Measurements from ENCODE around the gene IRAK2.

- TF ChIP-seq POLR2A (IDR thresholded peaks at IDR 0.05) (no peak), CTCF (IDR thresholded peaks at IDR 0.05) (no peak)
Observed at GRCh38 chr3:10160346-10160745, 4.4 kb upstream of the IRAK2 start.

Data from lower leg skin (tissue), 3 donors.